Measurements from ENCODE around the gene SLC25A21. TPM values are rescaled to one million over a fixed set of nuclear protein-coding genes. Genes with fewer than 3 reads are reported as not detected.

SLC25A21 gene
- total and polyA plus RNA-seq, 2 of the 13 experiments (the other 11 are each of a cell fraction or from before 2014, with no cell fraction given) = 1.9 to 2.9 TPM

DNA sequence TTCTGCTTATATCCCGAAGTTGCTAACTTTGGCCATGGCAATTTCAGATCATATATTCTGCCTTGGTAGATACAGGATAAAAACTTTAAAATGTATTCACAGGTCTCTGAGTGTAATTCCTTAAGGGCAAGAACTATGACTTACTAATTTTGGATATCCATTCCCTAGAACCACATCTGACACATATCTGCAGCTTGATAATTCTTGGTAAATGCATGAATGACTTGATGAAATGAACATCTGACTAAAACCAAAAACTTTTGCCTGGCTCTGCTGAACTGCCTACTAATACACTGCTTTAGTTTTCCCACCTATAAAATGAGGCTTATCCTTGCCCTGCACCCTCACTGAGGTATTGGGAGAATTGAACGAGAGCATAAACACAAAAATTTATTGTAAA, 32.2 kb downstream of the SLC25A21 start:
- FAIRE-seq (no peak), DNase-seq (ENCODE audit: low spot score) (no peak), ATAC-seq (no peak)
- Histone ChIP-seq H4K20me1 (ENCODE audit: insufficient read depth, low read length) (no peaks in the 10 kb centered on the region), H3K79me2 (ENCODE audit: insufficient read depth, low read length) (no peaks in the 10 kb centered on the region), H3K9ac (ENCODE audit: insufficient read depth, low read depth, low read length) (no peak overlapping the region), H3K9me3 (ENCODE audit: low read length) (no peaks in the 10 kb centered on the region), H3K4me1 (ENCODE audit: insufficient read depth, low read length) (no peaks in the 10 kb centered on the region), H3K27ac (ENCODE audit: extremely low read length, insufficient read depth, low read length) (no peak overlapping the region), H3K4me3 (replicated peaks in 1 of 3; ENCODE audit: insufficient read depth in 1 of 3, low read depth in 2 of 3, low read length in 3 of 3) (no peak overlapping the region), H3K36me3 (replicated peaks in 1 of 2; ENCODE audit: control insufficient read depth in 1 of 2, insufficient read depth in 2 of 2, low read length in 2 of 2) (no peaks in the 10 kb centered on the region), H3K27me3 (ENCODE audit: control insufficient read depth in 1 of 2, insufficient read depth in 2 of 2, low read length in 2 of 2) (no peaks in the 10 kb centered on the region), H3K4me2 (ENCODE audit: low read depth, low read length) (no peak overlapping the region), H2AFZ (ENCODE audit: low read length) (no peak overlapping the region)
- BruUV-seq (replicated peaks) = no TSS peak
- CTCF ChIA-PET (ENCODE audit: low intra/inter-chr PET ratio, low total read pairs) = no interaction called here
- POLR2A ChIA-PET = no interaction called here
- in situ Hi-C loops (cut with HindIII; ENCODE audit: extremely low pct_ligation_motif_present, low pct_unique_long_range_greater_than_20kb) (no loop called here), intact Hi-C loops (cut with micrococcal nuclease; ENCODE audit: unreplicated experiment) (no loop called here)
- WGBS (ENCODE audit: low lambda C conversion rate) = 27% methylated on average over 2 of the region's 2 CpGs
- TF ChIP-seq, protein P1, sequence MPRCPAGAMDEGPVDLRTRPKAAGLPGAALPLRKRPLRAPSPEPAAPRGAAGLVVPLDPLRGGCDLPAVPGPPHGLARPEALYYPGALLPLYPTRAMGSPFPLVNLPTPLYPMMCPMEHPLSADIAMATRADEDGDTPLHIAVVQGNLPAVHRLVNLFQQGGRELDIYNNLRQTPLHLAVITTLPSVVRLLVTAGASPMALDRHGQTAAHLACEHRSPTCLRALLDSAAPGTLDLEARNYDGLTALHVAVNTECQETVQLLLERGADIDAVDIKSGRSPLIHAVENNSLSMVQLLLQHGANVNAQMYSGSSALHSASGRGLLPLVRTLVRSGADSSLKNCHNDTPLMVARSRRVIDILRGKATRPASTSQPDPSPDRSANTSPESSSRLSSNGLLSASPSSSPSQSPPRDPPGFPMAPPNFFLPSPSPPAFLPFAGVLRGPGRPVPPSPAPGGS (CRISPR knock-in tag; IDR thresholded peaks at IDR 0.05) = no peak
- TF ChIP-seq, protein P2, sequence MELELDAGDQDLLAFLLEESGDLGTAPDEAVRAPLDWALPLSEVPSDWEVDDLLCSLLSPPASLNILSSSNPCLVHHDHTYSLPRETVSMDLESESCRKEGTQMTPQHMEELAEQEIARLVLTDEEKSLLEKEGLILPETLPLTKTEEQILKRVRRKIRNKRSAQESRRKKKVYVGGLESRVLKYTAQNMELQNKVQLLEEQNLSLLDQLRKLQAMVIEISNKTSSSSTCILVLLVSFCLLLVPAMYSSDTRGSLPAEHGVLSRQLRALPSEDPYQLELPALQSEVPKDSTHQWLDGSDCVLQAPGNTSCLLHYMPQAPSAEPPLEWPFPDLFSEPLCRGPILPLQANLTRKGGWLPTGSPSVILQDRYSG (CRISPR knock-in tag; IDR thresholded peaks at IDR 0.05) = no peak
- TF ChIP-seq, protein P3, sequence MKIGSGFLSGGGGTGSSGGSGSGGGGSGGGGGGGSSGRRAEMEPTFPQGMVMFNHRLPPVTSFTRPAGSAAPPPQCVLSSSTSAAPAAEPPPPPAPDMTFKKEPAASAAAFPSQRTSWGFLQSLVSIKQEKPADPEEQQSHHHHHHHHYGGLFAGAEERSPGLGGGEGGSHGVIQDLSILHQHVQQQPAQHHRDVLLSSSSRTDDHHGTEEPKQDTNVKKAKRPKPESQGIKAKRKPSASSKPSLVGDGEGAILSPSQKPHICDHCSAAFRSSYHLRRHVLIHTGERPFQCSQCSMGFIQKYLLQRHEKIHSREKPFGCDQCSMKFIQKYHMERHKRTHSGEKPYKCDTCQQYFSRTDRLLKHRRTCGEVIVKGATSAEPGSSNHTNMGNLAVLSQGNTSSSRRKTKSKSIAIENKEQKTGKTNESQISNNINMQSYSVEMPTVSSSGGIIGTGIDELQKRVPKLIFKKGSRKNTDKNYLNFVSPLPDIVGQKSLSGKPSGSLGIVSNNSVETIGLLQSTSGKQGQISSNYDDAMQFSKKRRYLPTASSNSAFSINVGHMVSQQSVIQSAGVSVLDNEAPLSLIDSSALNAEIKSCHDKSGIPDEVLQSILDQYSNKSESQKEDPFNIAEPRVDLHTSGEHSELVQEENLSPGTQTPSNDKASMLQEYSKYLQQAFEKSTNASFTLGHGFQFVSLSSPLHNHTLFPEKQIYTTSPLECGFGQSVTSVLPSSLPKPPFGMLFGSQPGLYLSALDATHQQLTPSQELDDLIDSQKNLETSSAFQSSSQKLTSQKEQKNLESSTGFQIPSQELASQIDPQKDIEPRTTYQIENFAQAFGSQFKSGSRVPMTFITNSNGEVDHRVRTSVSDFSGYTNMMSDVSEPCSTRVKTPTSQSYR (CRISPR knock-in tag; IDR thresholded peaks at IDR 0.05; ENCODE audit: borderline replicate concordance) = no peak
- TF ChIP-seq MED1 (CRISPR knock-in tag; IDR thresholded peaks at IDR 0.05) (no peak), GTF3A (CRISPR knock-in tag; conservative IDR thresholded peaks at IDR 0.05) (no peak), CCAR2 (optimal IDR thresholded peaks at IDR 0.05; ENCODE audit: low read depth, low read length) (no peak), THAP11 (CRISPR knock-in tag; IDR thresholded peaks at IDR 0.05) (no peak)
- TF ChIP-seq, protein P4, sequence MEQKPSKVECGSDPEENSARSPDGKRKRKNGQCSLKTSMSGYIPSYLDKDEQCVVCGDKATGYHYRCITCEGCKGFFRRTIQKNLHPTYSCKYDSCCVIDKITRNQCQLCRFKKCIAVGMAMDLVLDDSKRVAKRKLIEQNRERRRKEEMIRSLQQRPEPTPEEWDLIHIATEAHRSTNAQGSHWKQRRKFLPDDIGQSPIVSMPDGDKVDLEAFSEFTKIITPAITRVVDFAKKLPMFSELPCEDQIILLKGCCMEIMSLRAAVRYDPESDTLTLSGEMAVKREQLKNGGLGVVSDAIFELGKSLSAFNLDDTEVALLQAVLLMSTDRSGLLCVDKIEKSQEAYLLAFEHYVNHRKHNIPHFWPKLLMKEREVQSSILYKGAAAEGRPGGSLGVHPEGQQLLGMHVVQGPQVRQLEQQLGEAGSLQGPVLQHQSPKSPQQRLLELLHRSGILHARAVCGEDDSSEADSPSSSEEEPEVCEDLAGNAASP (CRISPR knock-in tag; IDR thresholded peaks at IDR 0.05; ENCODE audit: borderline replicate concordance) = no peak
- TF ChIP-seq, protein P5, sequence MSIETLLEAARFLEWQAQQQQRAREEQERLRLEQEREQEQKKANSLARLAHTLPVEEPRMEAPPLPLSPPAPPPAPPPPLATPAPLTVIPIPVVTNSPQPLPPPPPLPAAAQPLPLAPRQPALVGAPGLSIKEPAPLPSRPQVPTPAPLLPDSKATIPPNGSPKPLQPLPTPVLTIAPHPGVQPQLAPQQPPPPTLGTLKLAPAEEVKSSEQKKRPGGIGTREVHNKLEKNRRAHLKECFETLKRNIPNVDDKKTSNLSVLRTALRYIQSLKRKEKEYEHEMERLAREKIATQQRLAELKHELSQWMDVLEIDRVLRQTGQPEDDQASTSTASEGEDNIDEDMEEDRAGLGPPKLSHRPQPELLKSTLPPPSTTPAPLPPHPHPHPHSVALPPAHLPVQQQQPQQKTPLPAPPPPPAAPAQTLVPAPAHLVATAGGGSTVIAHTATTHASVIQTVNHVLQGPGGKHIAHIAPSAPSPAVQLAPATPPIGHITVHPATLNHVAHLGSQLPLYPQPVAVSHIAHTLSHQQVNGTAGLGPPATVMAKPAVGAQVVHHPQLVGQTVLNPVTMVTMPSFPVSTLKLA (IDR thresholded peaks at IDR 0.05) = no peak
- TF ChIP-seq, protein P6, sequence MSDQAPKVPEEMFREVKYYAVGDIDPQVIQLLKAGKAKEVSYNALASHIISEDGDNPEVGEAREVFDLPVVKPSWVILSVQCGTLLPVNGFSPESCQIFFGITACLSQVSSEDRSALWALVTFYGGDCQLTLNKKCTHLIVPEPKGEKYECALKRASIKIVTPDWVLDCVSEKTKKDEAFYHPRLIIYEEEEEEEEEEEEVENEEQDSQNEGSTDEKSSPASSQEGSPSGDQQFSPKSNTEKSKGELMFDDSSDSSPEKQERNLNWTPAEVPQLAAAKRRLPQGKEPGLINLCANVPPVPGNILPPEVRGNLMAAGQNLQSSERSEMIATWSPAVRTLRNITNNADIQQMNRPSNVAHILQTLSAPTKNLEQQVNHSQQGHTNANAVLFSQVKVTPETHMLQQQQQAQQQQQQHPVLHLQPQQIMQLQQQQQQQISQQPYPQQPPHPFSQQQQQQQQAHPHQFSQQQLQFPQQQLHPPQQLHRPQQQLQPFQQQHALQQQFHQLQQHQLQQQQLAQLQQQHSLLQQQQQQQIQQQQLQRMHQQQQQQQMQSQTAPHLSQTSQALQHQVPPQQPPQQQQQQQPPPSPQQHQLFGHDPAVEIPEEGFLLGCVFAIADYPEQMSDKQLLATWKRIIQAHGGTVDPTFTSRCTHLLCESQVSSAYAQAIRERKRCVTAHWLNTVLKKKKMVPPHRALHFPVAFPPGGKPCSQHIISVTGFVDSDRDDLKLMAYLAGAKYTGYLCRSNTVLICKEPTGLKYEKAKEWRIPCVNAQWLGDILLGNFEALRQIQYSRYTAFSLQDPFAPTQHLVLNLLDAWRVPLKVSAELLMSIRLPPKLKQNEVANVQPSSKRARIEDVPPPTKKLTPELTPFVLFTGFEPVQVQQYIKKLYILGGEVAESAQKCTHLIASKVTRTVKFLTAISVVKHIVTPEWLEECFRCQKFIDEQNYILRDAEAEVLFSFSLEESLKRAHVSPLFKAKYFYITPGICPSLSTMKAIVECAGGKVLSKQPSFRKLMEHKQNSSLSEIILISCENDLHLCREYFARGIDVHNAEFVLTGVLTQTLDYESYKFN (CRISPR knock-in tag; conservative IDR thresholded peaks at IDR 0.05) = no peak
